Neural progenitor cell (in vitro differentiated cells): ENCODE data around the gene SERINC5.

Source experiments
- CTCF ChIP-seq: fragments of 200-600 bp; sonication (generic); IDR thresholded peaks from 2 replicates; pipeline ENCODE4 v1.5.1; 2017; ENCODE audit warnings: antibody characterized with exemption, mild to moderate bottlenecking
- EZH2 ChIP-seq: fragments of 200-600 bp; sonication (generic); IDR thresholded peaks from 2 replicates; pipeline ENCODE4 v1.6.1; 2017; ENCODE audit warnings: antibody characterized with exemption, mild to moderate bottlenecking, moderate library complexity
- EZH2phosphoT487 ChIP-seq: fragments of 200-600 bp; sonication (generic); IDR thresholded peaks from 2 replicates; pipeline ENCODE4 v1.6.1; 2017; ENCODE audit warnings: antibody characterized with exemption

- no peak for TF ChIP-seq CTCF
- TF ChIP-seq EZH2: no peak
- TF ChIP-seq EZH2phosphoT487: no peak
These were observed 5.0 kb downstream of the SERINC5 start for GRCh38 chr5:80250801-80251200.
